ENCODE measurements around the gene KANSL1L. TPM values are rescaled to one million over a fixed set of nuclear protein-coding genes. Genes with fewer than 3 reads are reported as not detected.
A peak's percentile ranks its signal among the peaks of the same experiment; 100 is the strongest.

Gene KANSL1L
- total and polyA plus RNA-seq, 7 donors = 1.8 to 21.5 (median 14.9) TPM

GRCh38 chr2:210049831-210050230 lies 121.4 kb downstream of the KANSL1L start:
- peaks cover 0 to 12% of the 10 kb centered on the region in 2 donors for H3K36me3 ChIP-seq (ENCODE audit: insufficient read depth in 1 of 2, low read depth in 1 of 2)
- no peaks in the 10 kb centered on the region for H3K27me3 ChIP-seq (ENCODE audit: insufficient read depth in 3 of 3, low read length in 2 of 3)
- TF ChIP-seq, protein P1, sequence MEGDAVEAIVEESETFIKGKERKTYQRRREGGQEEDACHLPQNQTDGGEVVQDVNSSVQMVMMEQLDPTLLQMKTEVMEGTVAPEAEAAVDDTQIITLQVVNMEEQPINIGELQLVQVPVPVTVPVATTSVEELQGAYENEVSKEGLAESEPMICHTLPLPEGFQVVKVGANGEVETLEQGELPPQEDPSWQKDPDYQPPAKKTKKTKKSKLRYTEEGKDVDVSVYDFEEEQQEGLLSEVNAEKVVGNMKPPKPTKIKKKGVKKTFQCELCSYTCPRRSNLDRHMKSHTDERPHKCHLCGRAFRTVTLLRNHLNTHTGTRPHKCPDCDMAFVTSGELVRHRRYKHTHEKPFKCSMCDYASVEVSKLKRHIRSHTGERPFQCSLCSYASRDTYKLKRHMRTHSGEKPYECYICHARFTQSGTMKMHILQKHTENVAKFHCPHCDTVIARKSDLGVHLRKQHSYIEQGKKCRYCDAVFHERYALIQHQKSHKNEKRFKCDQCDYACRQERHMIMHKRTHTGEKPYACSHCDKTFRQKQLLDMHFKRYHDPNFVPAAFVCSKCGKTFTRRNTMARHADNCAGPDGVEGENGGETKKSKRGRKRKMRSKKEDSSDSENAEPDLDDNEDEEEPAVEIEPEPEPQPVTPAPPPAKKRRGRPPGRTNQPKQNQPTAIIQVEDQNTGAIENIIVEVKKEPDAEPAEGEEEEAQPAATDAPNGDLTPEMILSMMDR (IDR thresholded peaks at IDR 0.05) = no peak
- WGBS, 3 donors = 24 to 41% (median 26%) methylated on average over 1 of the region's 1 CpG
- peak in 3 of 4 donors; percentile 53 to 67 (median 62) for ATAC-seq
- DNase-seq = no peak
- H3K9me3 ChIP-seq = peaks cover under 1% of the 10 kb centered on the region
- peaks cover 6% of the 10 kb centered on the region for H3K4me1 ChIP-seq
- intact Hi-C loops (cut with DNase I) = no loop called here
- no peak overlapping the region for H3K4me3 ChIP-seq
- H3K27ac ChIP-seq = no peak overlapping the region

DNA sequence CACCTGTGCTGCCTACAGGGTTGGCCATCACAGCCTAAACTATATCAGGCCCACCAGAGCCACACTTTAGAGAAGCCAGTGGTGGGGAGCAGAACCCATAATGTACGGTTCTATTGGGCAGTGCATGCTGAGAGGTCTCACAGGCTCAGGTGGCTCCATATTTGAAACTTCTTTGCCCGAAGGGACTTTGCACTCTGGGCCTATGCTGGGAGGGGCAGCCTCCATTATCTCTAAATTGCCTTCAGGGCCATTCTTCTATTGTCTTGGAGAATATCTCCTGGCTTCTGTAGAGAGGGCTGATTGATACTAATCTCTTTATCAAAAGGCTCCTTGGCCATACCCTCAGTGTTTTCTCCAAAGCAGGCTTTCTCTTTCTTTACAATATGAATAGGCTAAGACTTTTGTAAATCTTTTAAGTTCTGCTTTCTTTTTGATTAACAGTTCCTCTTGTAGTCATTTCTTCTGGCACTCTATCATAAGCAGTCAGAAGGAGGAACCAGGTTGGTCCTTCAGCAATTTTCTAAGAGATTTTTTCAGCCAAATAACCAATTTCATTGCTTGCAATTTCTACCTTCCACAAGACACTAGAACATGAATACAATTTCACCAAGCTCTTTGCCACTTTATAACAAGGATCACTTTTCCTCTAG lies 124.2 kb downstream of the KANSL1L start:
- H3K27me3 ChIP-seq (ENCODE audit: insufficient read depth in 3 of 3, low read length in 2 of 3) = no peaks in the 10 kb centered on the region
- TF ChIP-seq, protein P1 (IDR thresholded peaks at IDR 0.05) = no peak
- ATAC-seq (peak in 1 of 4 donors; percentile 15), DNase-seq (no peak)
- H3K36me3 ChIP-seq (ENCODE audit: insufficient read depth in 1 of 2, low read depth in 1 of 2) = peaks cover 3 to 36% of the 10 kb centered on the region in 2 donors
- H3K27ac ChIP-seq = no peak overlapping the region
- intact Hi-C loops (cut with DNase I) = no loop called here
- H3K4me3 ChIP-seq = no peak overlapping the region
- WGBS, 3 donors = 92 to 100% (median 98%) methylated on average over 2 of the region's 2 CpGs
- H3K9me3 ChIP-seq = no peaks in the 10 kb centered on the region
- peaks cover 6% of the 10 kb centered on the region for H3K4me1 ChIP-seq

- Histone ChIP-seq H3K36me3 (ENCODE audit: insufficient read depth in 1 of 2, low read depth in 1 of 2) (peaks cover 3 to 56% of the 10 kb centered on the region in 2 donors), H3K4me1 (no peaks in the 10 kb centered on the region), H3K27ac (no peak overlapping the region), H3K27me3 (ENCODE audit: insufficient read depth in 3 of 3, low read length in 2 of 3) (no peaks in the 10 kb centered on the region), H3K9me3 (no peaks in the 10 kb centered on the region), H3K4me3 (no peak overlapping the region)
- ATAC-seq (no peak), DNase-seq (no peak)
- TF ChIP-seq, protein P1 (IDR thresholded peaks at IDR 0.05) = no peak
- intact Hi-C loops (cut with DNase I) = no loop called here
- 91 to 96% (median 92%) methylated on average over 3 of the region's 3 CpGs for WGBS, 3 donors
Observed at GRCh38 chr2:210038078-210038477, 133.1 kb downstream of the KANSL1L start.

GRCh38 chr2:210035679-210036078 lies 135.5 kb downstream of the KANSL1L start:
- H3K4me1 ChIP-seq = no peaks in the 10 kb centered on the region
- no peaks in the 10 kb centered on the region for H3K9me3 ChIP-seq
- H3K27me3 ChIP-seq (ENCODE audit: insufficient read depth in 3 of 3, low read length in 2 of 3) = no peaks in the 10 kb centered on the region
- ATAC-seq (peak in 2 of 4 donors; percentile 31 to 39), DNase-seq (no peak)
- peaks cover 3 to 41% of the 10 kb centered on the region in 2 donors for H3K36me3 ChIP-seq (ENCODE audit: insufficient read depth in 1 of 2, low read depth in 1 of 2)
- TF ChIP-seq, protein P1 (IDR thresholded peaks at IDR 0.05) = no peak
- H3K27ac ChIP-seq = no peak overlapping the region
- intact Hi-C loops (cut with DNase I) = no loop called here
- no peak overlapping the region for H3K4me3 ChIP-seq
- WGBS, 3 donors = 92 to 94% (median 93%) methylated on average over 4 of the region's 4 CpGs
